HG03175 (cell line): Measurements from ENCODE around the gene UTP3.
A peak's percentile ranks its signal among the peaks of the same experiment; 100 is the strongest.
"Not testable (repeated sequence)": the region's sequence is repeated elsewhere in the genome, so short reads cannot be mapped to it uniquely, and the experiment has no call there.

ENCODE experiments used
- ATAC-seq: cut with Tn5 transposase; IDR thresholded peaks from one replicate; pipeline ENCODE4 v1.9.1; 2021; ENCODE audit warnings: mild to moderate bottlenecking, moderate library complexity; ENCODE audit not compliant: unreplicated experiment

Gene UTP3

DNA sequence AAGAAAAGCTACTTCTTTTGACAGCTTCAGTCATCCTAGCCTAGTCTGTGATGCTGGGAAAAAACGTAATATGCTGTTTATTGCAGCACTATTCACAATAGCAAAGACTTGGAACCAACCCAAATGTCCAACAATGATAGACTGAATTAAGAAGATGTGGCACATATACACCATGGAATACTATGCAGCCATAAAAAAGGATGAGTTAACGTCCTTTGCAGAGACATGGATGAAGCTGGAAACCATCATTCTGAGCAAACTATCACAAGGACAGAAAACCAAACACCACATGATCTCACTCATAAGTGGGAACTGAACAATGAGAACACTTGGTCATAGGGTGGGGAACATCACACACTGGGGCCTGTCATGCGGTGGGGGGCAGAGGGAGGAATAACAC lies 6.2 kb upstream of the UTP3 start:
- not testable (repeated sequence) for ATAC-seq

DNA sequence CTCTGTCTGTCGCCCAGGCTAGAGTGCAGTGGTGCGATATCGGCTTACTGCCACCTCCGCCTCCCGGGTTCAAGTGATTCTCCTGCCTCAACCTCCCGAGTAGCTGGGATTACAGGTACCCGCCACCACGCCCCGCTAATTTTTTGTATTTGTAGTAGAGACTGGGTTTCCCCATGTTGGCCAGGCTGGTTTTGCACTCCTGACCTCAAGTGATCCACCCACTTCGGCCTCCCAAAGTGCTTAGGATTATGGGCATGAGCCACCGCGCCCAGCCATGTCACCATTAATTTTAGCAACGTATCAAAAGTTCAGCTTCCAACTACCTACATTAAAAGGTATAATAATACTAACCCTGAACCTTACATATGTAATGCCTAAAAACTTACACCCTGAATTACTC lies 940 bp upstream of the UTP3 start:
- peak; percentile 1 for ATAC-seq

DNA sequence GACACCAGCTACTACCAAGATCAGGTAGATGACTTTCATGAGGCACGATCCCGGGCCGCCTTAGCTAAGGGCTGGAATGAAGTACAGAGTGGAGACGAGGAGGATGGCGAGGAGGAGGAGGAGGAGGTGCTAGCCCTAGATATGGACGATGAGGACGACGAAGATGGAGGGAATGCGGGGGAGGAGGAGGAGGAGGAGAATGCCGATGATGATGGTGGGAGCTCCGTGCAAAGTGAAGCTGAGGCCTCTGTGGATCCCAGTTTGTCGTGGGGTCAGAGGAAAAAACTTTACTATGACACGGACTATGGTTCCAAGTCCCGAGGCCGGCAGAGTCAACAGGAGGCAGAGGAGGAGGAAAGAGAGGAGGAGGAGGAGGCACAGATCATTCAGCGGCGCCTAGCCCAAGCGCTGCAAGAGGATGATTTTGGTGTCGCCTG lies 481 bp downstream of the UTP3 start:
- peak; percentile 2 for ATAC-seq

DNA sequence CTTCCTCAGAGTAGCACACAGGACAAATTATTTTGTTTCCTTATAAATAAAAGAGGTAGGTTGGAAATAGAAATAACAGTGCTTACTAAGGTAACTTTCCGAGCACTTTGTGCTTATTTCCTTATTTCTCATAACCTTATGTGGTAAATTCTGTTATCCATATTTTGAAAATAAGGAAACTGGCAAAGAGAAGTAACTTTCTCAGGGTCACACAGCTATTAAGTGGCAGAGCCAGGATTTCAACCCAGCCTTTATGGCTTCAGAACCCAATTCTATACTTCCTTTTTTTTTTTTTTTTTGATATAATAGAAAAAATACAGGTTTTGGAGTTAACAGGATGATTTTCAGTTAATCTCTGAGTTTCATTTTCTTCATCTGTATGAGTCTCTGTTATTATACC lies 3.3 kb downstream of the UTP3 start:
- ATAC-seq = no peak

DNA sequence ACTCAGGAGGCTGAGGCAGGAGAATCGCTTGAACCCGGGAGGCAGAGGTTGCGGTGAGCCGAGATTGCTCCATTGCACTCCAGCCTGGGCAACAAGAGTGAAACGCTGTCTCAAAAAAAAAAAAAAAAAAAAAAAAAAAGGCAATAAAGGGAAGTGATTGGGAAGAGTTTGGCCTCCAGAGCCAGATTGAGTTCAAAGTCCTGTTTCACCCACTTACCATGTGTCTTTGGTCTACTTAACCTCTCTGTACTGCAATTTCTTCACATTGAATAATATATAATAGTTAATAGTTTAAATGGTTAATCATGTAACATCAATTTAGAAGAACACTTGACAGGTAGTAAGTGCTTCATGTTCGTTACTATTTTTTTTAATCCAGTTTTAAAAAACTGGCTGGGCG lies 6.3 kb downstream of the UTP3 start:
- ATAC-seq = not testable (repeated sequence)

DNA sequence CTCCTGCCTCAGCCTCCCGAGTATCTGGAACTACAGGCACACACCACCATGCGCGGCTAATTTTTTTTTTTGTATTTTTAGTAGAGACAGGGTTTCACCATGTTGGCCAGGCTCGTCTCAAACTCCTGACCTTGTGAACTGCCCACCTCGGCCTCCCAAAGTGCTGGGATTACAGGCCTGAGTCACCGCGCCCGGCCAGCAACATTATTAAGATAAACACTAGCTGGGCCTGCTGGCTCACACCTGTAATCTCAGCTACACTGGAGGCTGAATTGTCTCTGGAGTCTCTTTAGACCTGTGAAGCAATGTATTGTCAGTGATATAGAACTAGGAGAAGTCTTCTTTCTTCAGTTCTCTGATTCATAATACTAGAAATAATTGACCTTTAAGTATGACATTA lies 10.1 kb downstream of the UTP3 start:
- not testable (repeated sequence) for ATAC-seq

DNA sequence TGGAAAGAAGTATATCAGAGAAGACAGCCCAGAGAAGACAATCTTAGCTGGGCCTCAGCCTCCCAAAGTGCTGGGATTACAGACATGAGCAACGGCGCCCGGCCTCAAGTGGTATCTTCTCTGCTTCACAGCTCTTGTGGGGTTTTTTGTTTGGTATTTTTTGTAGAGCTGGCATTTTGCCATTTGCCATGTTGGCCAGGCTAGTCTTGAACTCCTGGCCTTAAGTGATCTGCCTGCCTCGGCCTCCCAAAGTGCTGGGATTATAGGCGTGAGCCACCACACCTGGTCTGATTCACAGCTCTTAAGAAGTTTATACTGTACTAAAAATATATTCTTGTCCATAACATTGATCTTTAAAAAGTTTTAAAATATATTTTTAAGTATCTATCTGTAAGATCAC lies 12.4 kb downstream of the UTP3 start:
- no peak for ATAC-seq

DNA sequence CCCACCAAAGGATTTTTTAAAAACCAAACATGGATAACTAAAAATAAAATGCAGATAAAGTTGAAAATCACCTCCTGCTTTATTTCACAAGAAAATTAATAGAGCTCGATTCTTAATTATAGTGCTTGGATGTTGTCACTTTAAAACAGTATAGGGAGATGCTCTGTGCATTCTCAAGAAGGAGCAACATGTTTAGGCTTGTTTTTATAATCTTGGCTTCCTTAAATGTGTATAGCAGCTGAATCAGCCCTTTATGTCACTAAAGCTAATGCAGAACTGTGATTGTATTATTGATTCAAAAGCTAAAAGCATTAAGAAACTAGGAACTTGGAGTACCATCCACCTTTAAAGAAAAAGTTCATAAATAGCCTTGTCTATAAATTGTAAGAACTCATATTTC lies 12.9 kb downstream of the UTP3 start:
- ATAC-seq = no peak

DNA sequence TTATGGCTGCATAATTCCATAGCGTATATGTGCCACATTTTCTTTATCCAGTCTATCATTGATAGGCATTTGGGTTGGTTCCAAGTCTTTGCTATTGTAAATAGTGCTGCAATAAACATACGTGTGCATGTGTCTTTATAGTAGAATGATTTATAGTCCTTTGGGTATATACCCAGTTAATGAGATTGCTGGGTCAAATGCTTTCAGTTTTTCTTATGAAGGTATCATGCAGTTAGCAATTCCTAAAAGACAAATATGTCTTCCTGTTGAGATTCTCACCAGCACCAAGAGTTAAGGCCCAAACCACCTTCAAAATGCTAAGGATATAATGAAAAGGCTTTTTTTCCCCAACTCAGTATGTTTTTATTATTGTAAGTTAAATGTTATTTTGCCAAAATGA lies 14.3 kb downstream of the UTP3 start:
- ATAC-seq = not testable (repeated sequence)

DNA sequence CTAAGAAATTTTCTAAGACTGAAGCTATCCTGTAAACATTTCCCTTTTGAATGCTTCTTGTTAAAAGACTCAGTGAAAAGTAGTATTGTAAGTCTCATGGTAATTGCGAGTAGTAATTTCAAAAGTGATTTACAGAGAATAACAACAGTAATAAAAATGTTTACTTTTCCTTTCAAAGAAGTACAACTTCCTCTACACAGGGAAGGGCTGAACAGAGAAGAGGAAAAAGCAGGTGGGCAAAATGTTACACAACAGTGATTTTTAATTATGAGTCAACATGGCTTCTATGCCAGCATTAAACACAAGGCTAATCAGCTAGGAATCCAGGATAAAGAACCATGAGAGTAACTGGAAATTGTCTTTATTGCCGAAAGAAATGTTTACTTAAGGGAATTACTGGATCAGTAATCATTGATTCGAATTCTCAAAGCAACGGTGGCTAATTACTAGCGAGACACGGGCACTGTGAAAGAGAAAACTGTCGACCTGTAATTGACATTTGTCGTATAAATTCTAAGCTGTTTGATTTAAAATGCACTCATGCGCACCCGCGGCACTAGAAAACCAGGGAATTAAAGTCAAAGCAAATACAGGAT lies 15.4 kb downstream of the UTP3 start:
- no peak for ATAC-seq

DNA sequence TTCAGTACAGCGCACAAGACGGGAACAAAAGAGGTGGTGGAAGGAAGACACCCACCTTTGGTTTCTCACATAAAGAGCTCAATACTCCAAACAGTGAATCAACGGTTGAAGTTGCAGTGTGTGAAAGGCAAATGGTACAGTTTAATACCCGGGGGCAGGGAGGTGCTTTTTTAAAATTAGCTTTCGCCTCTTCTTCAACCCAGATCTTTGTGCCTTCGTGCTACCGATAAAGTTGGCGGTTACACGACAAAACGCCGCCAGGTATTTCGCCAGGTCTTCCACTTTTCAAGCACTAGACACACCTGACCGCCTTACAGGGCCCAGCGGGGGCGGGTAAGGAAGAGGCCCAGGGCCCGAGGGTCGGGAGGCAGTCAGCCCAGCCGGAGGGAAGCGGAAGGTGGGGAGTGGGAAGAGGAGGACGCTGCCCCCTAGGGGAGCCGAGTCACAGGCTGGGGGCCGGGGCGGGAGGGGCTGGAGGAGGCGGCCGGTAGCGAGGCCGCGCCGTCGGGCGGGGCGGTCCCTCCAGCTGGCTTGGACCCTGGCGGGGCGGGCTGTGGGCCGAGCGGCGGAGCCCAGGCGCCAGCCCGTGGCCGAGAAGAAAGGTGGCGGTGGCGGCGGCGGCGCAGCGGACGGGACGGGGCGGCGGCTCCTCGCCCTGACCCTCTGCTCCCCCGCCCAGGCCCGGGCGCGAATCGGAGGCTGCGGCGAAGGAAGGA lies 16.0 kb downstream of the UTP3 start:
- peak; percentile 63 for ATAC-seq

DNA sequence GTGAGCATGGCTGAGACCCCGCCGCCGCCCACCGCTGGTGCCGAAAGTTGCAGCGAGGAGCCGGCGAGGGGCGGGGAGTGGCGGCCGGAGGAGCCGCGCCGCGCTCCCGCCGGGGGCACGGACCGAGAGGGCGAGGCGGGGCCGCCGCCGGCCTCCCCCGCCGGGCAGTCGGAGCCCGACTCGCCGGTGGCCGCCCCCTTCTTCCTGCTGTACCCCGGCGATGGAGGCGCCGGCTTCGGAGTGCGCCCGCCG lies 16.5 kb downstream of the UTP3 start:
- ATAC-seq = peak; percentile 32

DNA sequence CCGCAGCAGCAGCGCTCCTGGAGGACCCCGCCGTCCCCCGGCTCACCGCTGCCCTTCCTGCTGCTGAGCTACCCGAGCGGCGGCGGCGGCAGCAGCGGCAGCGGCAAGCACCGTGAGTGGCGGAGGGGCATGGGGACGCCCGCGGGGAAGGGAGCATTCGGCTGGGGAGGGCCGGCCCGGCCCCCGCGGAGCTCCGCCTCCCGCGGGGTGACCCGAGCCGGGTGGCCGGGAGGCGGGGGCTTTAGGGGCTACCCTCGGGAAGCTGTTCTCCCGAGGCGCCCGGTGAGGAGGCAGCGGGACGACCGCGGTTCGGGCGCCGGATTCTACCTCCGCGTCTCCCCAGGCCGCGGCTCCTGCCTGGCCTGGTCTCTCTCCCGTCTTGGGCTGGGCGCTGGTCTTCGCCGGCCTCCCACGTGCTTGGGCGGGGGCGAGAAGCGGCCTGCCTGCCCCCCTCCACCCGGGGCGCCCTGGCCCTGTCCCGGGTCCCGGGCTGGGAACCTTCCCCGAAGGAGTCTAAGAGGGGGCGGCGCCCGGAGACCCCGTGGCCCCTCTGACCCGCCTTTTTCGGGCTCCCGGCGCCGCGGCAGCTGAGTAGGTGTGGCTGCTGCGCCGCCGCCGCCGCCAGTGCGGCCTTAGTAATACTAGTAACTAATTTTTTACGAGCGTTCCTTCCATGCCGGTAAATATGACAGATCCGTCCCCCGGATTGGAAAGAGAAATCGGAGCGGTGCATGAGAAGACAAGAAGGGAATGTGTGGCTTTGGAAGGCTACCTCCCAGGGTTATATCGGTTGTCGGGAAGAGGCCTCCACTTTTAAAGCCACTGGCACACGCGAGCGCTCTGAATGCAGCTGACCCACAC lies 17.1 kb downstream of the UTP3 start:
- peak; percentile 59 for ATAC-seq

DNA sequence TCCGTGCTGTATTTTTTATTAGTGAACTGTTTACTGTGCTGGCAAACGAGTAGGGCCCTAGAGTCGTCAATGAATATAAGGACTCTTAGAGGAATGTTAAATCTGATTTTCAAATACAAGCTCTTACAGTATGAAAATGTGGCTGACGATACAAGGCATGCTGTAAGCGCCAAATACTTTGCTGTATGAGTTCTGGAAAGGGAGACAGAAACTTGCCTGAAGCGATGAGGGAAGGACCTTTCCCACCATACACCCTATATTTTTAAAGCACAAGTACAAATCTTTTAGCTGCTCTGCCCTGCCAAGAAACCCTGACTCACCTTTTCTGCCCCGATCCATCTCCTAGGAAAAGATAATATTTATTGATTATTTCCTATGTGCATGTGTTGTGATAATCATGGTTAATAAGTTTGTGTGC lies 17.7 kb downstream of the UTP3 start:
- ATAC-seq = no peak

DNA sequence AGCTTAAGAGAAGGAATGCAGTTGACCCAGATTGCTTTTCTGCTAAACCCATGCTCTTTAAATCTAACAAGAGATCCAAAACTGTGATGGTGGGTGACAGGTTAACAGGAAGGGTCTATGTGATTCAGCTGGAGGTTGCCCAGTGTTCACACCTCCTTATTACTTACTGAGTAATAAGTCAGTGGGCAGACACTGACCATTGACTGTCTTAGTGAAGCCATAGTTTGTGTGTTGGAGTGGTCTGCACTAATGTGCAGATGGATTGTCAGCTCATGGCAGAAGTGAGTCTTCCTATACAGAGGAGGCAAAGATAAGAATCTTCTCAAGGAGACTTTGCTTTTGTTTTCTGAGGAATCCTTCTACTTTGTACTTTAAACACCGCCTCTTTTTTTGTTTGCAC lies 18.2 kb downstream of the UTP3 start:
- ATAC-seq = no peak

DNA sequence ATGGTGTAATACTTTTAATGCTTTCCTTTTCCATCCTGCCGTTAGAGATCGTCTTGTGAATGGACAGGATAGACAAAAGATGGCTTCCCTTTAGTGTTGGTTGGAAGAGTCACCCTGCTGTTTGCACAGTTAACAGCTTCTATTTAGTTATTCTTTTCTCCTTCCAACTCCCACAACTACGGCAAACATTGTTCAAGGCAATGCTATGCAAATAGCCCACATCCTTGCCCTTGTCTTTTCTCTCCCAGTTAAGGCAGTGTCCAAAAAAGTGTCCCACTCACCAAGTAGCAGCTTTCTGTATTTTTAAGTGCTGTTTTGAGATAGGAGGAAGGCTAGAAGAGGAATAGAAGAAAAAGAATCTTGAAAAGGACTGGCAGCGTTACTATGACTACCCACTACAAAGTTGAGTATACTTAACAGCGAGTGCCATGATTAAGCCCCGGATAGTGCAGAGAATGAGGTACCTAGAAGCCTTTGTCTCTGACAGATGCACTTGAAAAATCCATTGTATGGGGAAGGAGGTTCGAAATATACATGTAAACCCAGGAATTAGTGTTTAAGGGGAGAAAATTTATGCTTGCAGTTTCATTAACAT lies 21.4 kb downstream of the UTP3 start:
- no peak for ATAC-seq

DNA sequence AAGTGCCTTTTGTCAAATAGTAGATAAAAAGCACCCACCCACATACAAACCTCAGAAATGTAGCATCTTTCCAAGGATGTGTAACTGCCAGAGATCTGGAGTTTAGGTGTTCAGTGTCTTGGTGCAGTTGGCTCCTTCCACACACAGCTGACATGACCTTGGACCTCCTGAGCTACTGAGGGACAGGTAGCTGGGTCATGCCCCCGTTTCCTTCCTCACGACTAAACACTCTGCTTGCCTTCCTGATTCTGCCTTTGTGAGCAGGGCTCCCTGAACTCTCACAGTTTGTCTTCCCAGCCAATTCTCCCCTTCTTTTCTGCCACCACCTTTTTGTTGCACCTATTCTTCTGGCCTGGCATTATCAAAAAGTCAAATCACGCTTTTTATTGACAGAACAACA lies 23.3 kb downstream of the UTP3 start:
- no peak for ATAC-seq

DNA sequence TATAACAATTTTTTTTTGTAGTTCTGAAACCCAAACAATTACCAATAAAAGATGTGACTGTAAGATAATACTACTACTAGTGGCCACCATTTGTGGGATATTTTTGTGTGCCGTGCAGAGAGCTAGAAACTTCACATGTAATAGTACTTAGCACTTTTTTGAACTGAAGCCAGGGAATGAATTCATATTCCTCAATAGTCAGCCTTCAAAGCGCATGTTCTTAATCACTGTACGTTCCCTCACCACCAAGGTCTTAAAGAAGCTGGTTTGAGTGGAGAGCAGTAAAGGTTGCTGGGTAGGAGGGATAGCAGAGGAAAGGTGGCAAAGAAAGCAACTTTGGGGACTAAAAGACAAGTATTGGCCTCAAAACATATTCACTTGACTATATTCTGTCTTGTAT lies 23.8 kb downstream of the UTP3 start:
- no peak for ATAC-seq

DNA sequence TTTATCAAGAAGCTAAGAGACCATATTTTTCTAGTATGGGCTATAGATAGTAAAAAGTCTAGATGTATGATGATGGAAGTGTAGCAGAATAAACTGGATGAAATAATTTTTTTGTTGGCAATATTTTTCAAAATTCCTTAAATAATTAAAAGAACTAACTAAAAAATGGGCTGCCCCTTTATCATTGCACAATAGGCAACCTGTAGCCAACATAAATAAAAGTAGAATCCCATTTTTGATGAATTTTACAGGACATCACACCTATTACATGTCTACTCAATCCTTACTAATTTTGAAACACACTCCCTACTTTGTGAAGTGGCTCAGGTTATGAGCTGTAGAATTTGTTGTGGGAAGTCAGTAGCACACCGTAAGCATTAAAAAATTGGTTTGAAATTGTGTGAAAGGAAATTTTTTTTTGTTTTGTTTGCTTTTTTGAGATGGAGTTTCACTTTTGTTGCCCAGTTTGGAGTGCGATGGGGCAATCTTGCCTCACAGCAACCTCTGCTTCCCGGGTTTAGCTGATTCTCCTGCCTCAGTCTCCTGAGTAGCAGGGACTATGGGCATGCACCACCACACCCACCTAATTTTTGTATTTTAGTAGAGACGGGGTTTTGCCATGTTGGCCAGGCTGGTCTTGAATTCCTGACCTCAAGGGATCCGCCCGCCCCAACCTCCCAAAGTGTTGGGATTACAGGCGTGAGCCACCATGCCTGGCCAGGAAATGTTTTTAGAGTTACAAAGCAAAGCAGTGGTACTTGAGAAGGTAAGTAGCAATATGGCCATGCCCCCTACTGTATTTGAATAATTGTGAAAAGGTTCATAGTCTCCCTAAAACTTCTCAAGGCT lies 24.5 kb downstream of the UTP3 start:
- ATAC-seq = peak; percentile 0

DNA sequence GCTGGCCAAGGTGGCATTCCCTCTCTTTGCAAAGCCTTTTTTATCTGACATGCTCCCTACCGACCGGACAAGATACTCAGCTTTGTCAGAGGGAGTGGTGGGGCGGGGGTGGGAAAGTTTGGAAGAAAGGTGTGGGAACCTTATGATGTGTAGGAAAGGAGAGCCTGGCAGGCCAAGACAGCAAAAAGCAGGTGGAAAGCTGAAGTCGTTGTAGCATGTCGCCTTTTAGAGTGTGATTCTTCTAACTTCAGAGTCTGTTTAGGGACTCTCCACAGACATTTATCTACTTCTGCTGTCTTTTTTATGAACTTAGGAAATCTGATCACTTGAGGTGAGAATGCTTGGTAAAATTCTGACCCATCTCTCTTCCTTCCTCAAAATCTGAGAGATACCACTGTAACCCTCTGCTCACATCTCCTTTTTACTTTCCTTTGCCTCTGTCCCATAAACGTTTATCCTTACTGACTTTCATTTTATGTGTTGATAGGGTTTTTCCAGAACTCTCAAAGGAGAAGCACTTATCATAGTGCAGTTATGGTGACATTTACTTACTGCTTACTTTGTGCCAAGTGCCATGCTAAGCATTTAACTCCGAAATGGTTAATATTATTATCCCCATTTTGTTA lies 25.2 kb downstream of the UTP3 start:
- ATAC-seq = peak; percentile 31
